ENCODE results near the gene NEK1. TPM values are rescaled to one million over a fixed set of nuclear protein-coding genes. Genes with fewer than 3 reads are reported as not detected.

Gene NEK1
- total and polyA plus RNA-seq, 2 of the 4 experiments (the other 2 are of a cell fraction): 3.3 to 3.9 TPM

DNA sequence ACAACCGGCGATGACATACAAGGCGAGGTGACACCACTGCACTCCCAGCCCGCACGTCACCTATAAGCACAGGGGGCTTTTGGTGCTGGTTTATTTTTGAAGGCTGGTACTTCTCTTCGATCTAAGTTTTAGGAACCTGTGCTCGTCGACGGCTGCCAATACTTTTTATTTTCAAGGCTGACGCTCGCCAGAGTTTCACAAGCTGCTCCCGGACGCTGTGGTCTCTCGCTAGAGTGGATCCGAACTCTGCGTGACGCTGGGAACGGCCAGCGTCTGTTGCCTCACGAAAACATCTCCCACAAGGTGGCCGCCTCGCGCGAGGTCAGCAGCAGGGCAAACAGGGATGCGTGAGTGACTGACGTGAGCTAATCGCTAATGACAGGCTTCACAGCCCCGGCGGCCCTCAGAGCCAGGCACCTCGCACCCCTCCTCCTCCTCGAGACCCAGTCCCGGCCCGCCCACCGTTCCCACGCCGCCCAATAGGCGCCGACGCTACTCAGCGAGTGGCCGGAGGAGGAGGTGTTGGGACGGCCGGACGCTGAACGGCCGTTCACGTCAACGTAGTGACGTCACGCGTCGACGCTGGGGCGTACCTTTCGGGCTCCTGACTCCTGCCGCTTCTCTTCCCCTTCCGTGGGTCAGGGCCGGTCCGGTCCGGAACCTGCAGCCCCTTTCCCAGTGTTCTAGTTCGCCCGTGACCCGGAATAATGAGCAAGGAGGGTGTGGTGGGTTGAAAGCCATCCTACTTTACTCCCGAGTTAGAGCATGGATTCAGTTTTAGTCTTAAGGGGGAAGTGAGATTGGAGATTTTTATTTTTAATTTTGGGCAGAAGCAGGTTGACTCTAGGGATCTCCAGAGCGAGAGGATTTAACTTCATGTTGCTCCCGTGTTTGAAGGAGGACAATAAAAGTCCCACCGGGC, 7.8 kb upstream of the NEK1 start, which contains the start of gene CLCN3 (continued):
- TF ChIP-seq, protein P1, sequence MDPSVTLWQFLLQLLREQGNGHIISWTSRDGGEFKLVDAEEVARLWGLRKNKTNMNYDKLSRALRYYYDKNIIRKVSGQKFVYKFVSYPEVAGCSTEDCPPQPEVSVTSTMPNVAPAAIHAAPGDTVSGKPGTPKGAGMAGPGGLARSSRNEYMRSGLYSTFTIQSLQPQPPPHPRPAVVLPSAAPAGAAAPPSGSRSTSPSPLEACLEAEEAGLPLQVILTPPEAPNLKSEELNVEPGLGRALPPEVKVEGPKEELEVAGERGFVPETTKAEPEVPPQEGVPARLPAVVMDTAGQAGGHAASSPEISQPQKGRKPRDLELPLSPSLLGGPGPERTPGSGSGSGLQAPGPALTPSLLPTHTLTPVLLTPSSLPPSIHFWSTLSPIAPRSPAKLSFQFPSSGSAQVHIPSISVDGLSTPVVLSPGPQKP (IDR thresholded peaks at IDR 0.05; ENCODE audit: borderline replicate concordance, low read depth, low read length): no peak
- no peak for TF ChIP-seq RFX5 (IDR thresholded peaks at IDR 0.05; ENCODE audit: low read depth, low read length)

Data from IMR-90 (cell line).